Activated naive CD4-positive, alpha-beta T cell treated with anti-CD3 and anti-CD28 coated beads, Interleukin-2, amount 50 U/mL, for 24 hours (primary cell): ENCODE measurements around the gene PAPPA2.

Experiments used
- H3K27ac Mint-ChIP-seq: one replicate; pipeline ENCODE4 v1.8.0; 2021; ENCODE audit warnings: mild to moderate bottlenecking, mixed read lengths
- H3K27me3 Mint-ChIP-seq: one replicate; pipeline ENCODE4 v1.8.0; 2021; ENCODE audit warnings: mixed read lengths
- H3K36me3 Mint-ChIP-seq: one replicate; pipeline ENCODE4 v1.8.0; 2021; ENCODE audit warnings: mixed read lengths
- H3K4me1 Mint-ChIP-seq: one replicate; pipeline ENCODE4 v1.8.0; 2021; ENCODE audit warnings: mixed read lengths
- H3K4me3 Mint-ChIP-seq: one replicate; pipeline ENCODE4 v1.8.0; 2021; ENCODE audit warnings: mild to moderate bottlenecking, mixed read lengths
- H3K9me3 Mint-ChIP-seq: one replicate; pipeline ENCODE4 v1.8.0; 2021; ENCODE audit warnings: mixed read lengths

PAPPA2 gene

DNA sequence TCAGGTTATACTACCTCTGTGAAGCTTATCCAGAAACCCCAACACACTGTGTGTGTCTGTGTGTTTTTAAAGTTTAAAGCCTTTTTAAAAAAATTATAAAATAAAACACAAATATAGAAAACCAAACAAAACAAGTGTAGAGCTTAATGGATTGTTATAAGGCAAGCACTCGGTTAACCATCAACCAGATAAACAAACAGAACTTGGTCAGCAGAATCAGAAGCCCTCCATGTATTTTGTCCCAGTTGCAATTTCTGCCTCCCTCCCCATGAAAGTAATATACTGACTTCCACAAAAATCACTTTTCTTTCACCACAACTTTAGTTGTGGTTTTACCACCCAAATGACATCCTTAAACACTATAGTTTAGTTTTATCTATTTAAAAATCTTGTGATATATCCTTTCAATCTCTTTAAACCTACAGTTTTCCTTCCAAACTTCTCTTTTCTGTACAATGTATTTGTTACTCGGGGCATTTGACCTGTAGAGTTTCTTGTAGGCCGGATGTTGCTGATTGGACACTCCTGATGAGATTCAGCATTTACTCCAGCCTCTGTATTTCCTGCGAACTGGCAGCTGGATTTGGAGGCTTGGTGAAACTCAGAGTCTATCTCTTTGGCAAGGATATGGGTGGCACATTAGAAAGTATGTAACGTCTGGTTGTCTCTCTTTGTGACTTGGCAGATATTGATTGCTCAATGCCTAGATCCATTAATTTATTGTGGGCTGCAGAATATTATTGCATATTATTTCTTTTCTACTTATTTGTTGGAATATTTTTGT, 8.6 kb downstream of the PAPPA2 start:
- no peak overlapping the region for H3K4me3 Mint-ChIP-seq
- no peaks in the 10 kb centered on the region for H3K36me3 Mint-ChIP-seq
- no peaks in the 10 kb centered on the region for H3K9me3 Mint-ChIP-seq
- H3K27me3 Mint-ChIP-seq = no peaks in the 10 kb centered on the region
- no peaks in the 10 kb centered on the region for H3K4me1 Mint-ChIP-seq
- H3K27ac Mint-ChIP-seq = no peak overlapping the region

DNA sequence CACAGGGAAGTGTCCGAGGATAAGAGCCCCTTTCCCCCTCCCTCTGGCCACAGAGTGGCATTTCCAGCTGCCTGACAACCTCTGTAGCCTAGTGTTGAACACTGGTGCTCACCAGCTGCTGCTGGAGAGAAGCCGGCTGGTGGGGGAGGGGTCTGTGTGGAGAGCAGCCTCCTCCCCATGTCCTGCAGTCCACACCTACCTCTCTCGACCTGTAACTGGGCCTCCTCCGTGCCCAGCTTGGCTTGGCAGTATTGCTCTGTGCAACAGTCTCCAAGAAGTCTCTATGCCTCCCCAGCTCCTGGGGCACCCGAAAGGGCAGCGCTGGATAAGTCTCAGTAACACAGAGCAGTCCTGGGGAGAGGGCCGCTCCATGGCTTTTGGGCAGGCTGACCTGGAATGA, 17.0 kb downstream of the PAPPA2 start:
- H3K4me3 Mint-ChIP-seq = no peak overlapping the region
- no peaks in the 10 kb centered on the region for H3K36me3 Mint-ChIP-seq
- no peak overlapping the region for H3K27ac Mint-ChIP-seq
- H3K9me3 Mint-ChIP-seq = peaks cover 6% of the 10 kb centered on the region
- H3K27me3 Mint-ChIP-seq = no peaks in the 10 kb centered on the region
- H3K4me1 Mint-ChIP-seq = no peaks in the 10 kb centered on the region

DNA sequence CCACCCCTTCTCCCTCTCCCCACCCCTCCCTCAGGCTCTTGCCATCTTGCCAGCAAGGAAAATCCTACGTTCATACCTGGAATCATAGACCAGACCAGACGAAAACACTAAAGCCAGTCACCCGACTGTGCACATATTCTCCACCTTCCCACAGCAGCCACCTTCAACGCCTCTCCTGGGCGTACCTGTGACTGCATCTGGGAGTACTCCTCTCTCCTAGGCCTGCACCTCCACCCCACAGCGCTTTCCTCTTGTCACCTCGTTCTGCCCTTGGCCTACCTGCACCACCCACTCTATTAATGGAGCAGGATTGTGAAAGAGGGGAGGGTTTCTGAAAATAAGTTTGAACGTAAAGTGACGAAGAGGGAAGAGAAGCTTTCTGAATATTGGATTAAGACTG, 17.8 kb downstream of the PAPPA2 start:
- H3K4me1 Mint-ChIP-seq = no peaks in the 10 kb centered on the region
- peaks cover 3% of the 10 kb centered on the region for H3K27me3 Mint-ChIP-seq
- H3K27ac Mint-ChIP-seq = no peak overlapping the region
- peaks cover 6% of the 10 kb centered on the region for H3K9me3 Mint-ChIP-seq
- no peak overlapping the region for H3K4me3 Mint-ChIP-seq
- no peaks in the 10 kb centered on the region for H3K36me3 Mint-ChIP-seq

DNA sequence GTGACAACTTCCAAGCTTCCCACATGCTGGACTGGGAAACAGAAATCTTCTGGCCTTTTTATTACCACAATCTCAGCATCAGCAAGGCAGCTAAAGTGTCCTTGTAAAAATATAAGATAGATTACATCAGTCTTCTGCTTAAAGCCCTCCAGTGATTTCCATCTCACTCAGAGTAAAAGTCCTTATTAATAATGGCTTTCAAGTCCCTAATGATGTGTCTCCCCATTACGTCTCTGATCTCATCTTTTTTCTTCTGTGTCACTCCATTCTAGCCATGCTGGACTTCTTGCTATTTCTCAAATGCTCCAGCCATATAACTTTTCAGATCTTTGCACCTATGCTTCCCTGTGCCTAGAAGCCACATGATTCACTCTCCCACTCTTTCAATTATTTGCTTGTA, 22.1 kb downstream of the PAPPA2 start:
- H3K9me3 Mint-ChIP-seq = peaks cover 6% of the 10 kb centered on the region
- H3K27ac Mint-ChIP-seq = no peak overlapping the region
- no peaks in the 10 kb centered on the region for H3K4me1 Mint-ChIP-seq
- no peak overlapping the region for H3K4me3 Mint-ChIP-seq
- peaks cover 5% of the 10 kb centered on the region for H3K27me3 Mint-ChIP-seq
- no peaks in the 10 kb centered on the region for H3K36me3 Mint-ChIP-seq

DNA sequence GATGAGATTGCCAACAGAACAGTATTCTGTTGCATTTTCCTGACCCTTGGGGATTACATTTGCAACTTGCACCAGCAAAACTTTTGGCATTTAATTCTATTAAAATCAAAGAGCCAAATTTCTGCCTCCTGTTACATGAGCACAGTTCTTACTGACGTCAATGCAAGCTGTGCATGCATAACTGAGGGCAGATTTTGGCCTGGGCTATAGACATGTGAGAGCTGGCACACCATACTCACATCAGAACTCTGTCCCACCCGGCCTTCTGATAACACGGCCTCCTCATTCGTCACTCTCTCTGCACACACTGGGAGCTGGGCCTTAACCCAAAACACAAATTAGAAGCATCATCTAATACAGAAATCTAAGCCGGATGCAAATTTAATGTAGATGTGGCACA, 31.5 kb downstream of the PAPPA2 start:
- Mint-ChIP-seq H3K27me3 (peaks cover 1% of the 10 kb centered on the region), H3K36me3 (no peaks in the 10 kb centered on the region), H3K4me3 (no peak overlapping the region), H3K4me1 (no peaks in the 10 kb centered on the region), H3K9me3 (no peaks in the 10 kb centered on the region), H3K27ac (no peak overlapping the region)

DNA sequence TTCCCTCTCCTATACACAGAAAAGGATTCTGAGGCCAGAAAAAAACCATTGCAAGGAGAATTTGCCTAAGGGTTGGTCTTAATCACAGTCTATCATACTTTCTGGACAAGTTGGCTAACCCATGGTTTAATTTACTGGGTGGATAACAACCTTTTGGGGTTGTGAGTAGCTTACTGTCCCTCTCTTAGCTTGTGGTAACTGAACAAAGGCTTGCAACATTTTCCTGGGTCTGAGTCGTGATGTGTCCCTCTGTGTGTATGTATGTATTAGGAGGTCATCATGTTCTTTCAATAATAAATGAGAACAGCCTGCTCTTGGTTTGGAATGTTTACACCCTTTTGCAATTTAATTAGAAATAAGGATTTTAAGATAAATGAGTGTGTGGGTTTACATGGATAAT, 36.7 kb downstream of the PAPPA2 start:
- Mint-ChIP-seq H3K27ac (no peak overlapping the region), H3K9me3 (no peaks in the 10 kb centered on the region), H3K4me3 (no peak overlapping the region), H3K4me1 (no peaks in the 10 kb centered on the region), H3K36me3 (no peaks in the 10 kb centered on the region), H3K27me3 (no peaks in the 10 kb centered on the region)

DNA sequence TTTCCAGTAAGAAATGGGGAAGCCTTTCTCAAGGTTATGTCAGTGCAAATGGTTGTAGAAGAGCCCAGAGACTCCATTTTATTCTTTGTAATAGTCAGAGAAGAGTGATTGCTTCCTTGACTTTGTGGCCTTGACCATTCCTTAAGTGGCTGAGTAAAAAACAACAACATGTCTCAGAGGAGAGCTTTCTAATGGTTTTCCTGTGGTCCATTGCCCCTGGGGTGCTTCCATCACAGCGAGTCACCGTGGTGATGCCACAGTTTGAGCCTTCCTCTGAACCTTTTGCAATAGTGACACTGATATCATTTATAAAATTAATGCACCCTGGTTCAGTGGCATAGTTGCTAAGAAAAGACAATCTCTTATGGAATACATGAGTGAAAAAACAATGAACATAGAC, 38.6 kb downstream of the PAPPA2 start:
- Mint-ChIP-seq H3K27me3 (no peaks in the 10 kb centered on the region), H3K27ac (no peak overlapping the region), H3K4me3 (no peak overlapping the region), H3K4me1 (no peaks in the 10 kb centered on the region), H3K36me3 (no peaks in the 10 kb centered on the region), H3K9me3 (no peaks in the 10 kb centered on the region)

DNA sequence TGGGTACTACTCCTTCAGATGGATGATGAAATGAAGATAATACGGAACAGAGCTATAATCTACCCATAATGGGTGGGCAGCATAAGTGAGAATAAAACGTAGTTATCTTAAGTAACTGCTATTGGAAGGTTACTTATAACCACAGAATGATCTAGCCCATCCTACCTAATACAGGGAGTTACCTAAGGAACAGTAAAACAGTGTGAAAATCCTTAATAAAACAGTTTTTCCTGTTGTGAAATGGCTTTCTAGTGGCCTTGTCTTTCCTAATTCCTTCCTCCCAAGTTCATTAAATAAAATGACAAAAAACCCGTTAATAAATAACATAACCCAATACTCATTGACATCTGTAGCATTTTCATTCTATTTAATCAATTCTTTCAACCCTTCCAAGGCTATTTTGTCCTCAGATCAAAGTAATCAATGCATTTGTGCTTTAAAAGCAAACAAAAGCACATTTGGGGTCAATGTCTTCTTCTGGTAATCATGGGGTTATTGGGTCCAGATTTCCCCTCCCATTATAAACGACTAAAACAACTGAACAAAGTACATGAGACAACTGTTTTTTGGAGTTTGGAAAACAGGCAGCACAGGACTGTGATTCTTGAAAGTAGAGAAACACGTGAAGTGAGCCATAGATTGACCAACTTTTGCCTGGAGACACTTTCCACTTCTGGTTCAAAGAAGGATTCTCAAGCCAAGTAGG, 42.0 kb downstream of the PAPPA2 start:
- H3K27ac Mint-ChIP-seq = no peak overlapping the region

DNA sequence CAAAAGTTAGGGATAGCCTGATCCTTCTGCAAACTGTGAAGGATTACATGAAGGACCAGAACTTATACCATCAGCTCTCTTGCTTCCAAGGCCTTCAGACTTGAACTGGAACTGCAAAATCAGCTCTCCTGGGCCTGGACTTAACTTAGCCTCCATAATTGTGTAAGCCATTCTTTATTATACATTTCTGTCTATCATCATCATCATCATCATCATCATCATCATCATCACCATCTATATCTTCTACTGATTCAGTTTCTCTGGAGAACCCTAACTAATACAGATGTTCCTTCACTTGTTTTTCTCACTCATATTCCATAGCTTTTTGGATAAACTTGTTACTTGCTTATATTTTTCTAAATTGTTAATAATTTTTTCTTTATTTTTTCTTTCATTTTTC, 50.0 kb downstream of the PAPPA2 start:
- peaks cover 12% of the 10 kb centered on the region for H3K9me3 Mint-ChIP-seq
- H3K27me3 Mint-ChIP-seq = peaks cover 2% of the 10 kb centered on the region
- no peaks in the 10 kb centered on the region for H3K36me3 Mint-ChIP-seq
- H3K27ac Mint-ChIP-seq = no peak overlapping the region
- no peaks in the 10 kb centered on the region for H3K4me1 Mint-ChIP-seq
- H3K4me3 Mint-ChIP-seq = no peak overlapping the region

More for the DNA sequence above, 42.0 kb downstream of the PAPPA2 start:
- Mint-ChIP-seq H3K36me3 (no peaks in the 10 kb centered on the region), H3K4me1 (no peaks in the 10 kb centered on the region), H3K27me3 (peaks cover 2% of the 10 kb centered on the region), H3K9me3 (no peaks in the 10 kb centered on the region), H3K4me3 (no peak overlapping the region)

DNA sequence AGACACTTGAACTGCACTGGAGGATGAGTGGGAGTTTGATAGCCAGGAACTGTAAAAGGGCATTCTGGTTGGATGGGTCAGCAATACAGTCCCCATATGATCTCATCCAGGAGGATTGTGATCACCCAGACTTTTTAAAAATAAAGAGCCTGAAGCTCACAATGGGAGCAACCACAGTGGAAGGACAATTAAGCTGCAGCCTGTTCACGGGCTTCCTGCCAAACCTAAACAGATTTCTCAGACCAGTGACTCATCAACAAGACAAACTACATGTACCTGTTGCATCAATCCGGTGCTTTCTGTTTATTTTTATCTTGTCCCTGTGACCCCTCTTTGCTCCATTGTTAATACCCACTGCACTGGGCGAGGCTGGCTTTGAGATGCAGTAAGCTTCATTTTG, 52.3 kb downstream of the PAPPA2 start:
- no peaks in the 10 kb centered on the region for H3K36me3 Mint-ChIP-seq
- peaks cover 12% of the 10 kb centered on the region for H3K9me3 Mint-ChIP-seq
- H3K27ac Mint-ChIP-seq = no peak overlapping the region
- peaks cover 2% of the 10 kb centered on the region for H3K27me3 Mint-ChIP-seq
- no peak overlapping the region for H3K4me3 Mint-ChIP-seq
- H3K4me1 Mint-ChIP-seq = no peaks in the 10 kb centered on the region

DNA sequence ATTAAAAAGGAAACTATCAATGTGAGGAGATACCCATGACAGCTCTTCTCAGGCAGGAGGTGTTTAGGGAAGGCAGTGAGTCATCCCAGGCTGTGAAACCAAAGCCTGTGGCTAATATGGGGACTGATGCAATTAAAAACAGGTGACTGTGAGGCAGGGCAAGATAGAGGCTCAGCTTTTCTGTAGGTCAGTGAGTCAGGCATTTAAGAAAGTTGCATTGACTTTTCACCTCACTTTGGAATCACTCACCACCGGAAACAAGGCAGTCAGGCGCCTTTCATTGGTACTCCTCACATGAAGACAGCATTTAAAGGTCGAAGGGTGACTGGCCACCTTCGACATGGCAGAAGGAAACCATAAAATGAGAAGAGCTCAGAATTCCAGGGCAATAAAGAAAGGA, 54.5 kb downstream of the PAPPA2 start:
- Mint-ChIP-seq H3K27me3 (peaks cover 2% of the 10 kb centered on the region), H3K4me3 (no peak overlapping the region), H3K9me3 (peaks cover 12% of the 10 kb centered on the region), H3K27ac (no peak overlapping the region), H3K4me1 (no peaks in the 10 kb centered on the region), H3K36me3 (no peaks in the 10 kb centered on the region)

DNA sequence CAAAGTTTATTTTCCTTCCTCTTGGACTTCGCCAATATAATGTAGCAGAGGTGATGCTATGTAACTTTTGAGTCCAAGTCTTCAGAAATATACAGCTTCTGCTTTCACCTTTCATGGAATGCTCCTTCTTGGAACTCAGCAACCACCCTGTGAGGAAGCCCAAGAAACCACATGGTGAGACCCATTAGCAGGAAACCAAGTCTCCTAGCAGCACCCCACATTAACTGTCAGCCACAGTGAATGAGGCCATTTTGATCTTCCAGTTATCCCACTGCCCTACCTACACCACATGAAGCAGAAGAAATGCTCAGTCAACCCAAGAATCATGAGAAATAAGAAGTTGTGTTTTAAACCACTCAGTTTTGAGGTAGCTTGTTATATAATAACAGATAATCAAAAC, 58.2 kb downstream of the PAPPA2 start:
- H3K27ac Mint-ChIP-seq = no peak overlapping the region
- no peak overlapping the region for H3K4me3 Mint-ChIP-seq
- H3K36me3 Mint-ChIP-seq = no peaks in the 10 kb centered on the region
- H3K27me3 Mint-ChIP-seq = no peaks in the 10 kb centered on the region
- no peaks in the 10 kb centered on the region for H3K4me1 Mint-ChIP-seq
- peaks cover under 1% of the 10 kb centered on the region for H3K9me3 Mint-ChIP-seq

DNA sequence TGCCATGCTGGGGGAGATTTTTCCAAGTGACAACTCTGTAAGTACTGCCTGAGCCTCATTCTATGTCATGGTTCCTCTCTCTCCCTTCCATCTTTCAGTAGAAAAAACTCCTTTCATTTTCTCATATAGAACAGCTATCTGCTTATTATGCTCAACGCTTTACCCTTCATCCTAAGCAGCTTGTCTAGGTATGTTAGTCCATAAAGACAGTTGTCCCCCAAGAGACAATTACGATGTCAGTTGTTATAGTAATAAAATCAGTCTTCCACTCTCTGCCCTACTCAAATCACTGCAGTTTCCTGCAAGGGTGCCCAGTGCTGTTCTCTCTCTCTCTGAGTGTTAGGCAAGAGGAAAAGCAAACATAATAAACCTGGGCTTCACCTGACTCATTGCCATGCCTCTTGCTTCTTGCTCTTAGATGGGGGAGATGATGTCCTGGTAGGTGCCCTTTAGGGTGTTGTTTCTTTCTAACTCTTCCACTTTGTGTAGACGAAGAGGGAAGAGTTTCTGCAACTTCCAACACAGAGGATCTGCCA, 59.4 kb downstream of the PAPPA2 start:
- no peak overlapping the region for H3K27ac Mint-ChIP-seq
- no peak overlapping the region for H3K4me3 Mint-ChIP-seq
- no peaks in the 10 kb centered on the region for H3K27me3 Mint-ChIP-seq
- no peaks in the 10 kb centered on the region for H3K9me3 Mint-ChIP-seq
- no peaks in the 10 kb centered on the region for H3K4me1 Mint-ChIP-seq
- no peaks in the 10 kb centered on the region for H3K36me3 Mint-ChIP-seq

DNA sequence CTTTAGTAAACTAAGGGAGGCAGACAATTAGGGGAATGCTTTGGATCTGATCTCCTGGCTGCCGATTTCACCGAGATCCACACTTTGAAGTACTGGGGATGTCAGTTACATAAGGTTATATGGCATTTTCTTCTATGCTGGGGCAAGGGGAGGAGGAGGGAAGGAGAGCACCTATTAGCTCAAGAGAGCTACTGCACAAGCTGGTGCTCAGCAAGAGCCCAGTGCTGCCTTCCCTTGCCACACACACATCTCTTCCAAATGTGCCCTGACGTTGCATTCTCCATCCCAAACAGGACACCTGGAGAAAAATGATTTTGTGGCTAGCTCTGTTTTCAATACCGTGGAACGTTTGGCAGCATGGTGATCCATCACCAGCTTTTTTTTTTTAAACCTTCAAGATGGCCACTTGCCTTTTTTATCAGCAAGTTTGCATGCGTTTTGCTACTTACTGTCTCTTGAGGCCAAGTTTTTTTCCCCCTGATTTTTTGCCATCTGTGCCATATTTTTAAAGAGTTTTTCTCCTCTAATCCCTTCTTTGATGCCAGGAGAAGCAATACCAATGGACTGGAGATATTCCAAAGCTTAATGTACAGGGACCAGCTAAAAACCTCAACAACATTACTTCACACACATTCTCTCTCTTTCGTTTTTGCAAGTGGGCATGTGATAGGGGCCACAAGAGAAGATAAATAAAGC, 66.6 kb downstream of the PAPPA2 start:
- H3K27me3 Mint-ChIP-seq = no peaks in the 10 kb centered on the region
- H3K36me3 Mint-ChIP-seq = no peaks in the 10 kb centered on the region
- no peak overlapping the region for H3K4me3 Mint-ChIP-seq
- H3K27ac Mint-ChIP-seq = no peak overlapping the region
- no peaks in the 10 kb centered on the region for H3K4me1 Mint-ChIP-seq
- H3K9me3 Mint-ChIP-seq = peaks cover 4% of the 10 kb centered on the region

DNA sequence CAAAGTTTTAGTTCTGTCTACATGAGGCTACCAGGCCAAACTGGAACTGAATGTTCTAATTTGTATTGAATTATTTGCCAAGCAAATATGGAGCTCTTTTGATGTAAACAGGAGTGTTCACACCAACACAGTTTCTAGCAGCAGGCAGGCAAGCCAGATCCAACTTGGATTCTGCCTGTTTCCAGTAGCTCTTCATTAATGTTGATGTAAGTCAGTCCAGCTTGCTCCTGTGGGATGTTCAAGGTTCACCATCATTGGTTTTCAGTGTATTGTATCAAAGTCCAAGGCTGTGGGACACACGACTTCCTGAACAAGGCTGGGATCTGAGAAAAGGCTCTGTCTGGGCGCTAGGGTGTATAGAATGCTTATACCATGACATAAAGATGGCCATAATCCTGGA, 68.1 kb downstream of the PAPPA2 start:
- Mint-ChIP-seq H3K9me3 (peaks cover 11% of the 10 kb centered on the region), H3K27me3 (no peaks in the 10 kb centered on the region), H3K27ac (no peak overlapping the region), H3K4me1 (no peaks in the 10 kb centered on the region), H3K4me3 (no peak overlapping the region), H3K36me3 (no peaks in the 10 kb centered on the region)
